GM21737 (cell line): ENCODE data around the gene KCNQ1.

ENCODE experiments used
- ATAC-seq: cut with Tn5 transposase; IDR thresholded peaks from one replicate; pipeline ENCODE4 v1.9.1; 2021; ENCODE audit warnings: mild to moderate bottlenecking, moderate library complexity; ENCODE audit not compliant: unreplicated experiment

Gene KCNQ1

GRCh38 chr11:2885678-2886081 lies 440.9 kb downstream of the KCNQ1 start, which contains the start of gene CDKN1C:
Gene CDKN1C, minus strand, starts transcription at chr11:2885775. Its CDS starts 319 bp downstream, at chr11:2885456.
- peak; percentile 58 for ATAC-seq

- peak; percentile 5 for ATAC-seq
These were observed 441.5 kb downstream of the KCNQ1 start for GRCh38 chr11:2886191-2886894.

- ATAC-seq, result no peak
These were observed 442.1 kb downstream of the KCNQ1 start for GRCh38 chr11:2886936-2887335.

- ATAC-seq, result no peak
These were observed 442.8 kb downstream of the KCNQ1 start for GRCh38 chr11:2887515-2888195.

- ATAC-seq, result no peak
These were observed 443.6 kb downstream of the KCNQ1 start for GRCh38 chr11:2888266-2888968.

GRCh38 chr11:2889362-2890273 lies 444.8 kb downstream of the KCNQ1 start:
- ATAC-seq, result no peak

- no peak for ATAC-seq
These were observed 445.9 kb downstream of the KCNQ1 start for GRCh38 chr11:2890466-2891294.

GRCh38 chr11:2891326-2892214 lies 446.8 kb downstream of the KCNQ1 start:
- ATAC-seq, result no peak

- ATAC-seq, result no peak
These were observed 447.6 kb downstream of the KCNQ1 start for GRCh38 chr11:2892215-2892966.

GRCh38 chr11:2892967-2893528 lies 448.2 kb downstream of the KCNQ1 start:
- no peak for ATAC-seq

- no peak for ATAC-seq
These were observed 449.1 kb downstream of the KCNQ1 start for GRCh38 chr11:2893935-2894334.

- ATAC-seq, result no peak
These were observed 451.2 kb downstream of the KCNQ1 start for GRCh38 chr11:2896047-2896446.

GRCh38 chr11:2897048-2897447 lies 452.2 kb downstream of the KCNQ1 start:
- no peak for ATAC-seq

GRCh38 chr11:2898366-2899079 lies 453.7 kb downstream of the KCNQ1 start:
- ATAC-seq, result no peak
